ENCODE measurements around the gene KRTAP4-6.
"Not testable (repeated sequence)": the region's sequence is repeated elsewhere in the genome, so short reads cannot be mapped to it uniquely, and the experiment has no call there.

Gene KRTAP4-6

DNA sequence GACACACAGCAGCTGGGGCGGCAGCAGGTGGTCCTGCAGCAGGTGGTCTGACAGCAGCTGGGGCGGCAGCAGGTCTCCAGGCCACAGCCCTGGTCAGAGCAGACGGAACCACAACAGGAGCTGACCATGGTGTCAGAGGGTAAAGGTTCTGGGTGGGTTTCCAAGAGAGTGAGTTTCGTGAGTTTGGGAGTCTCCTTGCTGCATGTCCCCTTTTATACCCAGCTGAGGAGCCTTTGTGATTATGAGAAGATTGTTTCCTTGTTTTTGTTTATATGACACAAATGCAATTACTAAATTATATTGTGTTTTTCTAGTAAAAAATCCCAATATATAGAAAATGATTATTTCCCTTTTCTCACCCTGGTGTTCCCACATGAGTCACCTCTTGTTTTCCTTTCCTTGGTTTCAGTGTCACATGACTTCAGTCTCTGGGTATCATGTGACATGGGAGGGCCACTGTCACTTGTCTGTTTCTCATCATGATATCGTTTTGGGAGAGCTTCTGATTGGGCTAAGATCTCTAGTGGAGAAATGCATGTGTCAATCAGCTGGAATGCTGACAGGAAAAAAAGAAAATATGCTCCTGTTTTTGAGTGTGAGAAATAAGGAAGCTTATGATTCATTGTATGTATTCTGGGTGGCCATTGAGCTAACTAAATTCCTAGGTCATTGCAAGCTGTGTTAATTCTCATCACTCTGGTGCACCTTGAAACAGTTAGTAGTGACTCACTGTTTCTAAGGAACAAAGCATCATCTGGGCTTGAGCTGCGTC is at the start of gene KRTAP4-6:
Gene KRTAP4-6 (minus strand): TSS at position 185 of the 772 bp plus-strand sequence. CDS start 57 bp downstream, at position 128.
- no peak for DNase-seq

DNA sequence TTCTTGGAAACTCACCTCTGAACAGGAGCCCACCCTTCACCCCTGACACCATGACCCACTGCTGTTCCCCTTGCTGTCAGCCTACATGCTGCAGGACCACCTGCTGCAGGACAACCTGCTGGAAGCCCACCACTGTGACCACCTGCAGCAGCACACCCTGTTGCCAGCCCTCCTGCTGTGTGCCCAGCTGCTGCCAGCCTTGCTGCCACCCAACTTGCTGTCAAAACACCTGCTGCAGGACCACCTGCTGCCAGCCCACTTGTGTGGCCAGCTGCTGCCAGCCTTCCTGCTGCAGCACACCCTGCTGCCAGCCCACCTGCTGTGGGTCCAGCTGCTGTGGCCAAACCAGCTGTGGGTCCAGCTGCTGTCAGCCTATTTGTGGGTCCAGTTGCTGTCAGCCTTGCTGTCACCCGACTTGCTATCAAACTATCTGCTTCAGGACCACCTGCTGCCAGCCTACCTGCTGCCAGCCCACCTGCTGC is 49.5 kb upstream of the KRTAP4-6 start, which contains the start of gene KRTAP9-1:
Gene KRTAP9-1 (plus strand): TSS at position 51 of the 482 bp plus-strand sequence. CDS start 0 bp downstream, at position 51.
- not testable (repeated sequence) for DNase-seq

DNA sequence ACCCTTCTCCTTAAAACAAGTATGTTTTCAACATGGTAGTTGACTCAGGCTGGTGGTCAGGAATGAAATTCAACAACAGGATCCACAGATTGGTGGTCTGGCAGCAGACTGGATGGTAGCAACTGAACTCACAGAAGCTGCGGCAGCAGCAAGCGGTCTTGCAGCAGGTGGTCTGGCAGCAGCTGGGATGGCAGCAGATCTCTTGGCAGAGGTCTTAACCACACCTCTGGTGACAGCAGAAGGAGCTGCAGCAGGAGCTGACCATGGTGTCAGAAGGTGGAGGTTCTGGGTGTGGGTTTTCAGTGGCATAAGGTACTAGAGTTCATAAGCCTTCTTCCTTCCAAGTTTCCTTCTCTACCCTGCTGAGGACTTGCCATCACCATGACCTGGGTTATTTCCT is 46.5 kb upstream of the KRTAP4-6 start:
- no peak for DNase-seq

DNA sequence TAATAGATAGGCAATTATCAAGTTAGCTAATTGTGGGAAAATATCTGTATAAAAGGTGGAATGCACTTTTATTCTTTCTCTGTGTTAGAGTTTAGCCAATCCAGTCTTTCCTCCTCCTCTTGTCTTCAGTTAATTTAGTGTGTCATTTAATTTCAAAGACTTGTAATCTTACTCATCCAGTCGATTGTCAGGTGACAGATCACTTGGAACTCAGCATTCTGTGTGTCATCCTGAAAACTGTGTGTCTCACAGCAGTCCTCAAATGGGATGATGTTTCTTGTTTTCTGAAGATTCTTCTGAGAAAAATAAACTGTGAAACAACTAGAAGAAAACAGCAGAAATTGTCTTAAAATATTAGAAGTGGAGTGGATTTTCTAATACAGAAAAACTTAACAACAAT is 44.7 kb upstream of the KRTAP4-6 start:
- no peak for DNase-seq

DNA sequence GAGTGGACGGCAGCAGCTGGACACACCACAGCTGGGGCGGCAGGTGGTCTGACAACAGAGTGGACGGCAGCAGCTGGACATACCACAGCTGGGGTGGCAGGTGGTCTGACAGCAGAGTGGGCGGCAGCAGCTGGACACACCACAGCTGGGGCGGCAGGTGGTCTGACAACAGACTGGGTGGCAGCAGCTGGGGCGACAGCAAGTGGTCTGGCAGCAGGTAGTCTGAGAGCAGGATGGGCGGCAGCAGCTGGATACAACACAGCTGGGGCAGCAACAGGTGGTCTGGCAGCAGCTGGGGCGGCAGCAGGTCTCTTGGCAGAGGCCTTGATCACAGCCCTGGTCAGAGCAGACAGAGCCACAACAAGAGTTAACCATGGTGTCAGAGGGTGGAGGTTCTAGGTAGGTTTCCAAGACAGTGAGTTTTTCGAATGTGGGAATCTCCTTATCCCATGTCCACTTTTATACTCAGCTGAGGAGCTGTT is 44.2 kb upstream of the KRTAP4-6 start, which contains the start of gene KRTAP4-1:
Gene KRTAP4-1 (minus strand): TSS at position 432 of the 482 bp plus-strand sequence. CDS start 57 bp downstream, at position 375.
- DNase-seq = no peak

DNA sequence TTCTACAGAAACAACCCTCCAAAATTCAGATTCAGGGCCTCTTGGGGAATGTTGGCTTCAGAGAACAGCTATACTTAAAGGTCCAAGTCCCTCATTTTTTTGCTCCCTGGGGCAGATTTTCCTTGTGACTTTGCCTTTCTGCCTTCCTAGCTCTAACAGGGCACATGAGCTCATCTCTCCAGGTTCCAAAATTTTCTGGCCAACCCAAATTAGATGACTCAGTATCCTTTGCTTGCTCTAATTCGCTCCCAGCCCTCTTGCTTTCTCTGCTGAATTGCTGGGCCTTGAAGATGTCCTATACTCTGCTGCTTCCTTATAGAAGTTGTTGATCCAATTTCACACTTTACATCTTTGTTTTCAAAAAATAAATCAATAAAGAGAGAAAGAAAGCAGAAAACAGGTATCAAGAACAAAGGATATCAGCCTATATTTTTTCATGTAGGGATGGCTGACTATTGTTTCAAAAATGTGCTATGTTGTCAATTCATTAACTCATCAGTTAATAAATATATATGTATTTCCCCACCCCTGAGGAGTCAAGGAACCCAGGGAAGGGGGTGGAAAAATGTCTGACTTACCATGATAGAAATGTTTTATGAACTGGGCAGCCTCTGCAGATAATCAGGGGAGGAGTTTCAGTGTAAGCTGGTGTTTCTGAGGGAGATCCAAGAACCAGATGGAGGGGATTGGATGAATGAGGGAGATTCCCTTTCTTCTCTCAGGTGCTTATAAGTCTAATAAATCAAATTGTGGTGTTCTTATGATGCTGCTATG is 38.7 kb upstream of the KRTAP4-6 start:
- DNase-seq = no peak

DNA sequence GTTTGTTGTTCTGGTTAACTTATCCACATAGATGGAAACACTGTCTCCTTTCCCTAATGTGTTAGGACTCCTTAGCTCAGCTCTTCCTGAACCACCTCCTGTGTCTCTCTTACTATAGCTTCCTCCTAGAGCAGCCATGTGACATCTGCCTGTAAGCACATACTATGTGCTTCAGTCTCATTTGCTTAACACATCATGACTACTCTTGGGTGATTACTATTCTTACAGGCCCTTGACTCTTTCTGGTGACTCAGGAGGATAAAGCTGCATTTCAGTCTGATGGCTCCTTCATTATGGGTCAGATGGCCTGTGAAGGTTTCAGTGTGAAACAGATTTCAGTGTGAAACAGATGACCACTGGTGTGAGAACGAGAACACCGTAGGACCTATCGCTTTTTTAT is 38.0 kb upstream of the KRTAP4-6 start:
- no peak for DNase-seq

DNA sequence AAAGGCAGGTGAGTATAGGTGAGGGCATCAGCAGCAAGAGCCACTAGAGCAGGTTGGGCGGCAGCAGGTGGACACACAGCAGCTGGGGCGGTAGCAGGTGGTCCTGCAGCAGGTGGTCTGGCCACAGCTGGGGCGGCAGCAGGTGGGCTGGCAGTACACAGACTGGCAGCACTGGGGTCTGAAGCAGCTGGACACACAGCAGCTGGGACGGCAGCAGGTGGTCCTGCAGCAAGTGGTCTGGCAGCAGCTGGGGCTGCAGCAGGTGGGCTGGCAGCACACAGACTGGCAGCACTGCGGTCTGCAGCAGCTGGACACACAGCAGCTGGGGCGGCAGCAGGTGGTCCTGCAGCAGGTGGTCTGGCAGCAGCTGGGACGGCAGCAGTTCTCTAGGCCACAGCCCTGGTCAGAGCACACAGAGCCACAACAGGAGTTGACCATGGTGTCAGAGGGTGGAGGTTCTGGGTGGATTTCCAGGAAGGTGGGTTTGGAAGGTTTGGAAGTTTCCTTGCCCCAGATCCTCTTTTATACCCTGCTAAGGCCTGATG is 37.5 kb upstream of the KRTAP4-6 start, which contains the start of gene KRTAP4-2:
Gene KRTAP4-2 (minus strand): TSS at position 495 of the 545 bp plus-strand sequence. CDS start 57 bp downstream, at position 438.
- DNase-seq = no peak

DNA sequence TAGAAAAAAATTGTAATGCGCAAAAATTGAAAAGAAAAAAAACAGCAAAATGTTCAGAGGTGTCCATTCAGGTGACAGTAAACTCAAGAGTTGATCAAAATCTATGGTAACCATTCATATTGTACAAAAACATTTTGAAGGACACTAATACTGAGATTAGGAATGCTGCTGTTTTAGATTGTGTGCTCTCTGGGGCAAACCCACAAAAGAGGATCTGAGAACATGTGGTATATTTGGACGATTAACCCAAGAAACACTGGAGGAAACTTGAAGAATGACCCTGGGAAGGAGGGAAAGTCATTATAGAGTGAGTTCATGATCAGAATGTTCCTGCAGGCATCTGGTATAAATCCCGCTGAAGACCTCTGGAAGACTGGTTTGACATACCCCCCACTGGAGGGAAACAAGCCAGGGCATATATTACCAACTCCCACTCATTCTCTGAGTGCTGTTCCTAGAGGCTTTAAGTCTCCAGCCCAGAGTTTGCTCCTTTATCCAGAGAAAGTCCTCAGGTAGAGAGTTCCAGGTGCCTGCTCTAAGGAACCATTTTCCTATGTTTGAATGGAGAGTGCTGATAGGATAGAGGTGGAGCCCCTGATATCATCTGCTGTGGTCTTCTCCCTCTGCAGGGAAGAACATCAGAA is 36.5 kb upstream of the KRTAP4-6 start:
- DNase-seq = no peak

DNA sequence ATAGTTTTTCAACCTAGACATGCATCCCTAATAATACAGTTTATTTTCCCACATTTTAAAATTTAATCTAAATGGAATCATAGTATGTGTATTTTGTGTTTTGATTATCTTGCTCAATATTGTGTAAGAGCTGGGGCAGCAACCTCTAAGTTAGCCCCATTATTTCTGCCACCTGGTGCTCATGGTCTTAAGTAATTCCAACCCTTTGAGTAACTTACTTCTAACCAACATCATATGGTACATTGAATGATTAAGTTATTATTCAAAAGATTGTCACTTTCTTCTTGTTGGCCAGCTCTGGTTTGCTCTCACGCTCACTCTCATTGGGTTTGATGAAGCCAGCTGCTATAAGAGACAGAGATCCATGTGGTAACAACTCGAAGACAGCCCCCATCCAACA is 31.5 kb upstream of the KRTAP4-6 start:
- DNase-seq = no peak

DNA sequence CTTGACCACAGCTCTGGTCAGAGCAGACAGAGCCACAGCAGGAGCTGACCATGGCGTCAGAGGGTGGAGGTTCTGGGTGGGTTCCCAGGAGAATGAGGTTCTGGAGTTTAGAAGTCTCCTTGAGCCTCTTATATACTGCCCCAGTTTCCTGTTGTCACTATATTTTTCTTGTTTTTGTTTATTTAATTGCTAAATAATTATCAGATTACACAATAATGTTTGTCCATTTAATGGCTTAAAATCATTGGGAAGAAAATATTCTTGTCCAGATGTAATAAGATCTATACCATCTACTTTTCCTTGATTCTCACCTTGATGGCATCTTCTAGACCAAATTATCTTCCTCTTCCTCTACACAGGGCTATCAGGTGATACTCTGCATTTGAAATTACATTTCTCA is 27.8 kb upstream of the KRTAP4-6 start, which contains the start of gene KRTAP4-3:
Gene KRTAP4-3 (minus strand): TSS at position 101 of the 400 bp plus-strand sequence. CDS start 49 bp downstream, at position 52.
- no peak for DNase-seq

DNA sequence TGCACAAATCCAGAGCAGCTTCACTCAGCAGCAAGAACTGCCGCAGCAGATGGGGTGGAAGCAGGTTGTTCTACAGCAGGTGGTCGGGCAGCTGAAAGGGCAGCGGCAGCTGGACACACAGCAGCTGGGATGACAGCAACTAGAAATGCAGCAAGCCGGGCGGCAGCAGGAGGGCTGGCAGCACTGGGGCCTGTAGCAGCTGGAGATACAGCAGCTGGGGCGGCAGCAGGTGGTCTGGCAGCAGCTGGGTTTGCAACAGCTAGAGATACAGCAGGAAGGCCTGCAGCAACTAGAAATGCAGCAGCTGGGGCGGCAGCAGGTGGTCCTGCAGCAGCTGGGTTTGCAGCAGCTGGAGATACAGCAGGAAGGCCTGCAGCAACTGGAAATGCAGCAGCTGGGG is 27.2 kb upstream of the KRTAP4-6 start:
- no peak for DNase-seq

DNA sequence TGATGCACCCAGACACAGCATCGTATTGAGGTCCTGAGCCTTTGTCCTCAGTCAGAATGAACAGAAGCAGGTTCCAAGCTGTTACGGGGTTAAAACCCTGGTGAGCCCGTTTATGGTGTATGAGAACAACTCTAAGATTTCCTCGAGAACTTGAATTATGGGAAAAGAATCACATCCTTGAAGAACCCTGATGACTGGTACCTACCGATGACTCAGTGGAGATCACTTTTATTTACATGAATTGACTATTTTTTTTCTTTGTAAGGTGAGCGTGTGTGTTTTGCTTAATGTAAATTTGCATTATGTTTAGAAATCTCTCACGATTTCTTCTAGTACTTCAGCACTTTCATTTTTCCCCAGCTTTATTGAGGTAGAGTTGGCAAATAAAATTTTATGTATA is 23.5 kb upstream of the KRTAP4-6 start:
- no peak for DNase-seq

DNA sequence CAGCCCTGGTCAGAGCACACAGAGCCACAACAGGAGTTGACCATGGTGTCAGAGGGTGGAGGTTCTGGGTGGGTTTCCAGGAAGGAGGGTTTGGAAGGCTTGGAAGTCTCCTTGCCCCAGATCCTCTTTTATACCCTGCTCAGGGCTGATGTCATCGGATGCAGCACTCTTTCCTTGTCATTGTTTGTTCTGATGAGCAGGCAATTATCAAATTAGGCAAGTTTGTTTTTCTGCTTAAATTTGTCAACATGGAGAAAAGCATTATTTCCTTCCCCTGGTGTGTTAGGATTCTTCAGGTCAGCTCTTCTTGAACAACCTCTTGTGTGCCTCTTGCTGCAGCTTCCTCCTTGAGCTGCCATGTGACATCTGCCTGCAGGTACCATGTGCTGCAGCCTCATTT is 20.3 kb upstream of the KRTAP4-6 start, which contains the start of gene KRTAP4-4:
Gene KRTAP4-4 (minus strand): TSS at position 101 of the 400 bp plus-strand sequence. CDS start 57 bp downstream, at position 44.
- DNase-seq = no peak

DNA sequence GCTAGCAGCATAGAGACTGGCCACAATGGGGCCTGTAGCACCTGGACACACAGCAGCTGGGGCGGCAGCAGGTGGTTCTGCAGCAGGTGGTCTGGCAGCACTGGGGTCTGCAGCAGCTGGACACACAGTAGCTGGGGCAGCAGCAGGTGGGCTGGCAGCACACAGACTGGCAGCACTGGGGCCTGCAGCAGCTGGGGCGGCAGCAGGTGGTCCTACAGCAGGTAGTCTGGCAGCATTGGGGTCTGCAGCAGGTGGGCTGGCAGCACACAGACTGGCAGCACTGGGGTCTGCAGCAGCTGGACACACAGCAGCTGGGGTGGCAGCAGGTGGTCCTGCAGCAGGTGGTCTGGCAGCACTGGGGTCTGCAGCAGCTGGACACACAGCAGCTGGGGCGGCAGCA is 19.8 kb upstream of the KRTAP4-6 start:
- DNase-seq = not testable (repeated sequence)

DNA sequence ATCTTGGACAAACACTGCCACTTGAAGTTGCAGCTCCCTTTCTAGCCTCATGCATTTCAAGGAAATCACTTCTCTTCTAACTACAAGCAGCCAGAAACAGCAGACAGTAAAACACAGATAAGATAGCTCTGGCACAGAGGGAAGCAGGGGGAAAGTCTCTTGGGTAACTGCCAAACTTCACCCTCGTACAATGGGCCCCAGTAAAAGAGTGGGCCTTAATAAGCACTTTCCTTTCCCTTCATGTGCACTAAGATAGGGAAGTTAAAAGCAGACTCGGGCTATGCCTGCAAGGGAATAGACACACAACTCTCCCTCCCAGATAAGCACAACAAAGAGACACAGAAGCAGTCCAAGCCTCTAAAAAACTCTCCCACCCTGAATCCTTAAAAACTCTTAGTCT is 13.5 kb upstream of the KRTAP4-6 start:
- no peak for DNase-seq

DNA sequence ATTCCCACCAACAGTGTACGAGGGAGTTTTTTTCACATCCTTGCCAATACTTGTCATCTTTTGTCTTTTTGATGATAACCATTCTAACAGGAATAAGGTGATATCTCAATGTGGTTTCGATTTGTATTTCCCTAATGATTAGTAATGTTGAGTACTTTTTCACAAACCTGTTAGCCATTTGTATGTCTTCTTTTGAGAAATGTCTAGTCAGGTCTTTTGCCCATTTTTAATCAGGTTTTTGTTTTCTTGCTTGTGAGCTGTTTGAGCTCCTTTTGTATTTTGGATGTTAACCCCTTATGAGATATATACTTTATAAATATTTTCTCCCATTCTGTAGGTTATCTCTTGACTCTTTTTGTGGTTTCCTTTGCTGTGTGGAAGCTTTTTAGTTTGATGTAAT is 11.2 kb upstream of the KRTAP4-6 start:
- DNase-seq = no peak

DNA sequence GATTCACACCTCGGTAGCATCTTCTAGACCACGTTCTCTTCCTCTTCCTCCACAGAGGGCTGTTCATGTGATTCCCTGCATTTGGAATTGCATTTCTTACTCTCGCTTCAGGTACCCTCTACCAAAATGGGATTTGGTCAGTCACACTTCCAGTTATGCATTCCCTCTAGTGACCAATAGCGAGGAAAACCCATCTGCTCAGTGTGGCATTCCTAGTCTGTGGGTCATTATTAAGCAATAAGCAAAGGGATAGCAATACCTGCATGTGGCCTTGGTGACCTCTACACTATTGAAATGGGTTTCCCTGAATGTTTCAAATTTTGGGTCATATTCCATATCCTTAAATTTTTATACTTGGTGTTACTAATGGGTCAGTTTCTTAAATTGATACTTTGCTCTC is 9.7 kb upstream of the KRTAP4-6 start:
- no peak for DNase-seq

DNA sequence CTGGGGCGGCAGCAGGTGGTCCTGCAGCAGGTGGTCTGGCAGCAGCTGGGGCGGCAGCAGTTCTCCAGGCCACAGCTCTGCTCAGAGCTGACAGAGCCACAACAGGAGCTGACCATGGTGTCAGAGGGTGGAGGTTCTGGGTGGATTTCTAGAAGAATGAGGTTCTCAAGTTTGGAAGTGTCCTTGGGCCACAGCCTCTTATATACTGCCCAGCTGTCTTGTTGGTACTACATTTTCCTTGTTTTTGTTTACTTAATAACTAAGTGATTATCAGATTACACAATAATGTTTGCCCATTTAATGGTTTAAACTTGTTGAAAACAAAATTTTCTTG is 9.3 kb upstream of the KRTAP4-6 start, which contains the start of gene KRTAP4-5:
Gene KRTAP4-5 (minus strand): TSS at position 174 of the 334 bp plus-strand sequence. CDS start 58 bp downstream, at position 116.
- DNase-seq = no peak

DNA sequence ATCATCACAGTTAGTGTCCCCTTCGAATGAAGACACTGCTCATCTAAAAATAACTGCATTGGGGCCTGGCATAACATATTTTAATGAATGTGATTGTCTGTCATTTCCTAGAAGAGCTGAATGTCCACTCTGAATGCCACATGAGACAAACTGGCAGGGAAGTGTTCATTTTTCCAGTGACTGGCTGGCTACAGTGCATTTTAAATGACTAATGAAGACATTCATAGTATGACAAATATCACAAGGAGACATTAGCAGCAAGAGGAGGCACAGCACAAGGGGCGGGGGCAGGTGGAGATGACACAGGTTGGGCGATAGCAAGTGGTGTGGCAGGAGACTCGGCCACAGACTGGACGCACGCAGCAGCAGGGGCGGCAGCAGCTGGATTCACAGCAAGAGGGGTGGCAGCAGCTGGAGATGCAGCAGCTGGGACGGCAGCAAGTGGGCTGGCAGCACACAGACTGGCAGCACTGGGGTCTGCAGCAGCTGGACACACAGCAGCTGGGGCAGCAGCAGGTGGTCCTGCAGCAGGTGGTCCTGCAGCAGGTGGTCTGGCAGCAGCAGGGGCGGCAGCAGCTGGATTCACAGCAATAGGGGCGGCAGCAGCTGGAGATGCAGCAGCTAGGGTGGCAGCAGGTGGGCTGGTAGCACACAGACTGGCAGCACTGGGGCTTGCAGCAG is 8.8 kb upstream of the KRTAP4-6 start:
- DNase-seq = not testable (repeated sequence)

DNA sequence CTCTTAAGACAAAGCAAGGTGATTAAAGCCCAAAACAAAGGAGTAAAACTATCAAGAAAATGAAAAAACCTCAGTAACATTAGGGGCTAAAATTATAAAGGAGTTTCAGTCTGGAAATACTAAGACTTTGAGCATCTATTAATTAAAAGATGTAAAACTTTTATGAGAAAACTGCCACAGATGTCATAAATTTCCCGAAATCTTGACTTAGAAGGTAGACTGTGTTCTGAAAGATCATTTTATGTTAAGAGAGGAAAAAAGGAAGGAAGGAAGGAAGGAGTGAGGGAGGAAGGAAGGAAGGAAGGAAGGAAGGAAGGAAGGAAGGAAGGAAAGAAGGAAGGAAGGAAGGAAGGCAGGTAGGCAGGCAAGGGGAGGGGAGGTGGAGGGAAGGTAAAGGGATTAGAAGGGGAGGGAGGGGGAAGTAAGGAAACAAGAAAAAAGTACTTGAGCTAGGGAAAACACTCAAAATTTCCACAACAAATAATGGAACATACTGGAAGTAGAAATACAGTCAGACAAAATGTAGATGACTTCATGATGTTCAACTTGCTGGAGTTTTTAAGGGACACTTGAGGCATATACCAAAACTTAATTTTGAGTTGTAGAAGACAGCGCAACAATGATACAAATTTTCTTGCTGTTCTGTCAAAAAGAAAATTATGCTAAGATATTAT is 7.3 kb upstream of the KRTAP4-6 start:
- no peak for DNase-seq
